HG03342 (cell line): ENCODE results near the gene SGK1.

Experiments
- ATAC-seq: cut with Tn5 transposase; IDR thresholded peaks from one replicate; pipeline ENCODE4 v1.9.1; 2021; ENCODE audit warnings: mild to moderate bottlenecking, moderate library complexity; ENCODE audit not compliant: unreplicated experiment

SGK1 gene

DNA sequence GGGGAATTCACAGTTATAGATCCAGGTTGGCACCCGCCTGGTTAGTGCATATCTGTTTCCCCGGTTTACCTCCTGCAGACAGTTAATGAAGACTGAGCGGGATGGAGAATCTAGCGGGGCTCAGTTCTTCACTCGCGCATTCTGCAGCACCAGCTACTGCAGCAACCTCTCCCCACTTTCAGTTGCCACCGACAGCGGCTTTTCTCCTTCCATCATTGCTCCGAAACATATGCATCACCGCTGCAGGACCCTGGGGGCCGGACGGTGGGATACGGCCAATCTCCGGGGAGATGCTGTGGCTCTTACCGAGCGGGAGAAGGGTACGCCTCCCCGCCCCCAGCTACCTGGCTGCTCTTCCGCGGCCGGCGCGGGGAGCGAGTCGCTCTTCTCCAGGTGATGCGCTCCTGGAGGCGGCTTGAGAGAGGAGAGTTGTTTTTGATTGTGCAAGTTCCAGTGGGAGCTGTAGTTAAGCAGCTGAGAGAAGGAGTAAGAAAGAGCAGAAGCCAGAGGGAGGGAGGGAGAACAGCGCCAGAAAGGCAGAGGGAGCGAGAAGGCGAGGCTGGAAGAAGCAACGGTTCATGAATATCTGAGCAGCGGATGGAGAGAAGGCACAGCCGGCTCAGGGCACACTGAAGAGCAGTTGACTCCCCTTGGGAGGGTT lies at the start of gene SGK1:
Gene SGK1, minus strand, starts transcription at position 642 of the 661 bp plus-strand sequence. CDS start 652 bp downstream, outside the sequence.
- ATAC-seq: no peak

DNA sequence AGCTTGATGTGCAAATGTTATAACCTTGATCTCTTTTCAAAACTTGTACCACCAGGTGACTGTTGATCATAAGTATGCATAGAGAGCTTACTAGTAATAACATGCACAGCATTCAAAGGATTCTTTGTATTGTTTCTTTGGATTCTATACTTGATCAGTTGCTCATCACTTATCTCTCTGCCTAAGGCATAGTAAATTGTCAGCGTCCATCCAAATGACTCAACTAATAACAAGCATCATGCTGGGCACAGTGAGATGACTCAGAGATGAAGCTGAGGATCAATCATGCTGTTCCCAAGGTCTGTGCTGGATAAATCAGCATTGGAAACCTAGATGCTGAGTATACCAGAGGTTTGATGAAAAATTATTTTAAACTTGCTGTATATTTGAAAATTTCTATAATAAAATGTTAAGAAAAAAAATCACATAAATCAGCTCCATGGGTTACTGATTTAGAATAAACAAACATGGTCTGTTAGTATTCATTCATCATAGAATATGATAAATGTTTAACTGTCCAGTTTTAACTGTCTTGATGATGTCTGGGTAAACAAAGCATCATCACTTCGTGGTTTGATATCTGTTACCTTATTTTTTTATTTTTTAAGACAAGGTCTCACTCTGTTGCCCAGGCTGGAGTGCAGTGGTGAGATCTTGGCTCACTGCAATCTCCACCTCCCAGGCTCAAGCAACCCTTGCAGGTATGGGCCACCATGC lies 45.6 kb upstream of the SGK1 start:
- no peak for ATAC-seq

DNA sequence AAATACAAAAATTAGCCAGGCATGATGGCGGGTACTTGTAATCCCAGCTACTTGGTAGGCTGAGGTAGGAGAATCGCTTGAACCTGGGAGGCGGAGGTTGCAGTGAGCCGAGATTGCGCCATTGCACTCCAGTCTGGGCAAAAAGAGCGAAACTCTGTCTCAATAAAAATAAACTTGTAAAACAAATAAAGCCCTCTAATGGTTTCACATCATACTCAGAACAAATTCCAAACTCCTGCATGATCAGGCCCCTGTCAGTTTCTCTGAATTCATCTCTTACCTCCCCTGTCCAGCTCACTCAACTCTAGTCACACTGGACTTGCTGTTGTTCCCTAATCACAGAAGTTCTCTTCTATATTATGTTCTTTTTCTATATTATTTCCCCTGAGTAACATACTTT lies 43.1 kb upstream of the SGK1 start:
- ATAC-seq: no peak

DNA sequence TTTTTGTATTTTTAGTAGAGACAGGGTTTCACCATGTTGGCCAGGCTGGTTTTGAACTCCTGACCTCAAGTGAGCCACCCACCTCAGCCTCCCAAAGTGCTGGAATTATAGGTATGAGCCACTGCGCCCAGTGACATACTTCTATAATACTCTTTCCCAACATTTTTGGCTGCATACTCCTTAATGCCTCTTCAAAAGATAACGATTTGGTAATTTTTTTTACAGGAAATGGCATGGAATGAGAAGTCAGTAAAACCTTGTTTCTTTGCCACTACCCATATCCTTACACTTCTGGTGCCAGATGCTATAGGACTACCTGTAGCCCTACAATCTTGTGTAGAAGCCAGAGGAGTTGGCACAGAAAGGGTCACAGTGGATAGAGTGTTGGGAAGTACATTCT lies 41.4 kb upstream of the SGK1 start:
- ATAC-seq: no peak

DNA sequence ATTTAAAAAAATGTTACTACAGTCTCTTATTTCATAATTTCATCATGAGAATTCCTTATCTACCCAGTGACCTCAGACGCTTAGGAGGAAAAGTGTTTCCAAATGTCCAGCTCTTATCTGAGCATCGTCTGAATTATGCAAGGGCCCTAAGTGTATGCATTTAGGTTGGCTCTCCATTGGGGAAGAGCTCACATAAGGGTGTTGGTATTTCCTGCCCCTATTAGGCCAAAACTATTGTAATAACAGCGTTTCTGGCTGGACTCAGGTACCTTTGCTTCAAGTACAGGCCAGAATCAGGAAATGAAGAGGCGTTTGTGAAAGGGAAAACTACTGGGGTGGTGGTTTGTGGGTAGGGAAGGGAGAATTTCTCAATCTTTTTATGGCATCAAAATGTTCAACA lies 40.4 kb upstream of the SGK1 start:
- ATAC-seq: no peak

DNA sequence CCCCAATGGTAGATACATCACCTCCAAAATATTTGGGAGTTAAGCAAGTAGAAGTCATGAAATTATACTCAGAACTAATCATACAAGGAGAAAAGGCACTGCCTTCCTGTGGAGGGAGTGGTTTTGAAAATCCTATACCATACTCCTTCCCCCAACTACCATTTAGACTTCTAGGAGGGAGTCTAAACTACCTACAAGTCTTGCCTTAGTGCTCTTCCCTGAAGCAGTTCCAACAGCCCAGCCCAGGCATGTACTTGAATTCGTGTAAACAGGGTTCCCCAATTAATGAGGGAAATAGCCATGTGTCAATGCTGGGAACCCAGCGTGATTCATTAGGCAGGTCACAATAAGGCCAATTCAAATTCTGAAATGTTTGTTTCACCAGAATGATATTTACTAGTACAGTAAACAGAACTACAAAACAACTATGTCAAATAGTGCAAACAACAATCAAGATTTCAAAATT lies 39.1 kb upstream of the SGK1 start:
- no peak for ATAC-seq

DNA sequence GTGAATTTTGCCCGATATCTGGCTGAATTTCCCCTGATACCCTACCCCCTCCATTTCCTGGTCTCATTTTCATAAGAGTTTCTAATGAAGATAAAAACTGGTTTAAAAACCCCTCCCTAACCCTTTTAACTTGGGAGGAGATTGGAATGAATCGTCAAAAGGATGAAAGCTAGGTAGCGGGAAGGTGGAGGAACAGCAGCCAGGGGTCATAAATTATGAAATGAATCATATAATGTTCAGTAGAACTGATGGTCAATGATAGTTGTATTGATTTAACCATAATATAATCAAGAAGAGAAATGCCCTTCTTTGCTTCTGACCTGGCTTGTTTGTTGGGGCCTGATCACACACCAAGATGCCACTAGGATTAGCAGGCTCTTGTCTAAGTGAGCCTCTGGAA lies 38.5 kb upstream of the SGK1 start:
- no peak for ATAC-seq

DNA sequence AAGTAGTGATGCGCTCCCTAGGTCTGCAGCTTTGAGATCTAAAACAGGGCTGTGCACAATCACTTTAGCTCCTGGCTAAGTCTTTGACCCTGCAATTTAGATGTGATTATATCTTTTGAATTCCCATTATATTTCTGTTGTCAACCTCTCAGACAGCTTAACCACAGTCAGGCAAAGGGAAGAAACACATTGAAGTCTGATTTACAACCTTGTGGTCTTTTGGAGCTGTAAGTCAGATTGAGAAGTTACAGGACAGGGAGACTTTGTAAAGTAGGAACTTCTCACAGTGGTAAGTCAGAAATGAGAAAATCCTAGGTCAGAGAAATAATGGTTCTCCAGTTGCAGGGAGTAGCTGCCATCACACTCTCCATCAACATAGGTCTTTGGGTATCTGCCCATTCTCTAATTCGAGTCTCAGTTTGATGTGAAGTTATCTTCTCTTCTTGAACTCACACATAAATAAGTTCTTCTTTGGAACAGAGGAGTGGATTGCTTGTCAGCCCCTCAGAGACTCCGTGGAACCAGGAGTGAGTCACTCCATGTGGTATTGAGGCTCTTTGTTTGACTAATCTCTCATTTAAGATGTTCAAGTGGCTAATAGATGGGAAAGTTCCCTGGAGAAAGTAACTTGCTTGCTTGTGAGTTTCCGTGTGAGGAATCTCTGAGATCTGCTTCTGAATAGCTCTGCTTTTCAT lies 35.0 kb upstream of the SGK1 start:
- ATAC-seq: no peak

DNA sequence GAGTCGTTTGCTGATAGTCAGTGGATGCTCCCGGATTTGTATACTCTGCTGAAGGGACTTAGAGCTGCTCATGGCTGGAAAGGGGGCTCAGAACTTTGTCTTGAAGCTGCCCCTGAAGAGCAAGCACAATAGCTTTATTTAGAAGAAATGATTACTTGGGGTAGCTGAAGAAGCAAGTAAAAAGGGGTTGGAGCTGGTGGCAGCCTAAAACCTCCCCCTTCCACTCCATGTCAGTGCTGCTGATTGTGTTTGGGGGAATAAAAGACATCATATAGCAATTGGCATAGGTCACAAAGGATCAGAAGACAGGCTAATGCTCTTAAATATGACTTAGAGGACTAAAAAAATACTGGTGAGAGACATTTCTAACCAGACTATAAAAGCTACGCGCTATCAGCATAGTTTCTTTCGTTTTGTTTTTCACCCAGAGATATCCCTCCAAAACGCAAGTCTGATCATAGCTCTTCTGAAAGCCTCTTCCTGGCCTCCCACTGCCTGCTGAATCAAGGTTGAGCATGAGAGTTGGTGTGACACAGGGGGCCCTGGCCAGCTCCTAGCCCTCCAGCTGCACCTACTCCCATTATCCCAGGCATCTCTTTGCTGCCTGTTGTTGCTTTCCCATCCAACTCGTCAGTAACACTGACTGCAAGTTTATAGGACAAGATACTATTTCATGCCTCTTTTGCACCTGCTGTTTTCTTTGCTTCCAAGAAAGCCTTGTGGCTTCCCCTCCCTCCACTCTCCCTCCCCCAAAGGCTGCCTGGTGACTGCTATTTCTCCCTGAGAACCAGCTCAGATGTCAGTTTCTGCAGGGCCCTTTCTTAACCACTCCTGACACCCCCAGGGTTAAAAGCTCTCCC lies 33.9 kb upstream of the SGK1 start:
- no peak for ATAC-seq

DNA sequence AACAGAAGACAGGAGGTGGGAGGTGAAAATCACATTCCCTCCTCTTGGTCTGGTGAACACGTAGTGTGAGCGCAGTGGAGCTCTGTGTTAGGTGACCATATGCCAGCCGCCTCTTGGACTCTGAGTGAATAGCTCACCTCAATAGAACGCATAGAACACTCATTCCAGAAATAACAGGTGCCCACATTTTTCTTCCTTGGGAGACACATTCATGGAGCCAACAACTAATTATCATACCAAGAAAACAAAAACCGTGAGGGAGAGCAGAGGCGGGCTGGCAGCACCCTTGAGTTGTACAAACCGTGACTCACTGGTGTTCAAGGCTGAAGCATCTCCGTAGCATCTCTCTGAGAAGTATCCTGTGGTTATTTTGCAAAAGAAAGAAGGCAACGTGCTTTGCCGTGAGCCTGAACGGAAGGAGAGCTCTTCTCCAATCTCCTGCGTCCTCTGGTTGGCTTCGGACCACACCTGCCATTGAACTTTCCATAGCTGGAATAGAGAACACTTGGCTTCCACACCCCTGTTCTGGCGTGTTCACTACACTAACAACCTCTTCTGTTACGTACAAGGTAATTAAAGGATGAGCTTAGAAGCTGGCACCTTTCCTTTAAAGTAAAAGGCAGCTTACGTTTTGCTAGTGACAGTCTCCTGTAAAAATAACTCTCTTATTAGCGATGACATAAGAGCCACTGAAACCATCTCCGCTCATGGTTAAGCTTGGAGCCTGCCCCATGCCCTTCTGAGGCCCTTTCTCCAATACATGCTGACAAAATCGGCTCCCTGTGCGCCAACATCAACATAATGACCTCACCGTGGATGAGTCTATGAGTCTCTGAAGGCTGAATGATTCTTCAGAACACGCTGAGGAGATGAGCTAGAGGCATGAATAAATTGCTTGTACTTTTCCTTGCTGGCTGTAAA lies 30.2 kb upstream of the SGK1 start:
- no peak for ATAC-seq

DNA sequence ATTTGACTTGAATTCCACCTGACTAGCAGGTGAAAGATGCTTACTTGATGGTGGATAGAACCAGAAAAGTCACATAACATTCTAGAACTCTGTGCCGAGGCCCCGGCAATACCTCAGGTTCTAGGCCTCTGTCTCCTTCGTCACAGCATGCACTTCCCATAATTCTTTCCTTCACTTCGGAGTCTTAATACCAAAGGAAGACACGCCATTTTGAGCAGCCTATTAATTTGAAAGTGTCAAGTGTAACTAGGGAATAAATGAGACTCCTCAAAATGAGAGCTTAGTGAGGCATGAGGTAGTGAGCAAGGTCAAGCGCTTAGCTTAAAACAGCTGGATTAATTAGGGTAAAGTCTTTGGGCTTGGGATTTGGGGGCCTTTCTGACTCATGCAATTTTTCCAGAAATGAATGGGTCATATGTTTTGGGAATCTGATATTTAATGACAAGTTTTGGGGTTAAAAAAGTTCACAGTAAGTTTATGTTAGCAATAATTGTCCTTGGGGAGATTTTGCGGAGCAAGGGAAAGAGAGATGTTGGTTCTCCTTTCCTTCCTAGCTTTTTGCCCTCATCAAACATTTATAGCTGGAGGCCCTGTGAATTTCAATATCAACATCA lies 29.1 kb upstream of the SGK1 start:
- no peak for ATAC-seq

DNA sequence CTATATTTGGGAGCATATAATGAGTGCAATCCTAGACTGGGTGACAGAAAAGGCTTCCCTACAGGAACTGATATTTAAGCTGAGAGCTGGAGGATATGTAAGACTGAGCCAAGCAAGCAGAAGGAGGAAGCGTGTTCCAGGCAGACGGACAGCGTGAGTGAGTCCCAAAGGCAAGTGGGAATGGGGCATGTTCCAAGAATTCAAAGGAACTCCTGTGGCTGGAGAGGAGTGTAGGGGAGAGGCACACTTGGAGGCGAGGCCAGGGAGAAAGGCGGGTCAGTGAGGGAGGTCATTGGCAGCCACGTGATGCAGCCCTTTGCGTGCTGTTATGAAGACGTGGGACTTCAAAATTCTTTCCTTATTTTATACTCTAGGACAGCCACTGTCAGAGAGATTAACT lies 27.9 kb upstream of the SGK1 start:
- ATAC-seq: no peak

DNA sequence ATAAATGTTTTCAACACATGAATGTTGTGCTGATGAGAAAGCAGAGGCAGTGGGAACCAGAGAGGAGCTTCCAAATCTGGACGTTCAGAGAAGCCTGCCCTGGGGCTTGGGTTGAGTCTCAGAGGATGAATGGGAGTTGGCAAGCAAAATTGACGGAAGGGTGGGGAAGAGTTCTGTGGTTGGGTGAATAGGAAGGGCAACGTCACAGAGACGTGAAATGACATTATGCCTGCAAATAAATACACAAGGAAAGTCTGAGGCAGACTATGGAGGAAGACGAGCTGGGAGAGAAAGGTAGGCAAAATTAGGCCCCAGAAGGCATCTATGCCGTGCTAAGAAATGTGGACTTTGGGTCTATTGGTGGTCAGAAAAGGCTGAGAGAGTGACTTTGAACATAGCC lies 25.2 kb upstream of the SGK1 start:
- ATAC-seq: no peak

DNA sequence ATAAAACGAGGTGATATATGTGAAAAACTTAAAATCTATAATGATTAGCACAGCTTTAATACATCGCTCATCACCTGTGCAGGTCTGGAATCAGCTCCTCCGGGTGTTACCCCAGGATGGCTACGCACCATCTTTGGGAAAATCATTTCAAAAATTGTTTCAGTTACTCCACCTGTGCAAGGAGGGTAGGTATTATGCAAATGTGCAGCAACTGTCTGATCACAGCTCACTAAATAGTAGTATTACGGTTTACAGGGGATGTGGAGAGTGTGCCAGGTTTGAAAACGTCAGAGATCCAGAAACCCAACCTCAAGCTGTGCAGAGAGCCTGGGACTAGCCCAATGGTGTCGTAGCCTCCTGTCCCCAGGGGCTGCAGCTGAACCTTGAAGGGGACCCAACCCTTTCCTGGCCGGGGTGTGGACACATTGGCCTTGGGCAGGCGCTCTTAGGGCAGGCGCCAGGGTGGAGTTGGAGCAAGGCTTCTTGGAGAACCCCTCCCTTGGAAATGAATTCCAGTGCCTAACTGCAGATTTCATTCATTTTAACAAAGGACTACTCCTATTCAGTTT lies 24.2 kb upstream of the SGK1 start:
- no peak for ATAC-seq

DNA sequence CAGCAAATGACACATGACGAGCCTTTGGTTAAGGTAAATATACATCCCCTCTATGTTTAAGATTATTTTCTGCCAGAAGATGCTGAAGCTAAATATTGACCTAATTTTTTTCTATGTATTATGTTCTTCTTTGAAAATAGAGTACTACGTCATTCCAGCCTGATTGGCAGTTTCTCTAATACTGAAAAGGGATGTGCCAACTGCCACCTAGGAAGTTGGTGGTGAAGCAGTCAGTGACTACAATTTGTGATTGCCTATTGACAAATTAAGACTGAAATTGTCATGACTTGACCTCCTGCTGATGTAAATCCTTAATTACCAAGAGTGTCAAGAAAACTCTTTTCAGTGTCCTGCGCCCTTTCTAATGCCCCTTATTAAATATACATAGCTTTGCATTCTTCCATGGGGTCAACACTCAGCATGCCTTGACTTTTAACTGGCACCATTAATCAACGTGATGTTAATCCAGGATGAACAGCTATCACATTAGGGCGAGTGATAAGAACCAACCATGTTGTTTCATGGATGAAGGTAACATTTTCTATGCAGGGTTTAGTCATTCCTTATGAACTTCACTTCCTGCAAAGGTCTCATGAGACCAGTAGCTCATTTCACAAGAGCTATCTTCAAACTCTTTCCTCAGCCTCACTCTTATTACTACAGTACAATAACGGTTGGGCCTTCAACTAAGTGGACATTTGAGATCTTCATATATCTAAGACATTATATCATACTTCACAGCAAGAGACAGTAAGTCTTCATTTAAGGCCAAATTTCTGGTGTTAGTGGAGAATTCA lies 22.5 kb upstream of the SGK1 start:
- no peak for ATAC-seq

DNA sequence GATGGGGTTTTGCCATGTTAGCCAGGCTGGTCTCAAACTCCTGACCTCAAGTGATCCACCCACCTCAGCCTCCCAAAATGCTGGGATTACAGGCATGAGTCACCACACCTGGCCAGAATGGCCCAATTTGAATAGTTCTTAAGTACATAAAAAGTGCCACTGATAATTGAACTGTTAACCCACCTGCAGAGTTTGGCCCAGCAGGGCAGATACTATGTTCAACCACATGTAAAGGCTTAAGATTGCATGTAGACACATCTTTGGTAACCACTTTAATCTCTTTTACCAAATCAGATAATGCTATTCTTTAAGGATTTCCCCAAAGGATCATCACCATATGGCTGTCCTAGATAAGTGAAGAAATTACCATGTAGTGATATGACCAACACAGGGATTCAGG lies 21.3 kb upstream of the SGK1 start:
- ATAC-seq: no peak

DNA sequence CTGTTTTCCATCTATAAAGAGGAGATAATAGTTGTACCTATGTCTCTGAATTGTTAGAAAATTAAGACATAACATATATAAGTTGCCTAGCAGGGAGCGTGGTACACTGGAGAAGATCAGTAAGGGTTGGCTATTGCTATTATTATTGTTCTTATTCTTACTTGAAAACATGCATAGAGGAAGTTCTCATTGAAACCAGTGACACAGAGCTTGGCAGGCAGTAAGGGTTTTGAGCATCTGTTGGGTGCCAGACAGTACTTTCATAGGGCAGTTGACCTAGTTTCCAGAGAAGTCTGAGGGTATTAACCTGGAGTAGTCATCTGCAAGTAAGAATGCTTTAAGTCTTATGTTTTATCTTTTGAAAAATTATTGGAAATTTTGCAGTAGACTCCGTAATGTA lies 13.3 kb upstream of the SGK1 start:
- no peak for ATAC-seq

DNA sequence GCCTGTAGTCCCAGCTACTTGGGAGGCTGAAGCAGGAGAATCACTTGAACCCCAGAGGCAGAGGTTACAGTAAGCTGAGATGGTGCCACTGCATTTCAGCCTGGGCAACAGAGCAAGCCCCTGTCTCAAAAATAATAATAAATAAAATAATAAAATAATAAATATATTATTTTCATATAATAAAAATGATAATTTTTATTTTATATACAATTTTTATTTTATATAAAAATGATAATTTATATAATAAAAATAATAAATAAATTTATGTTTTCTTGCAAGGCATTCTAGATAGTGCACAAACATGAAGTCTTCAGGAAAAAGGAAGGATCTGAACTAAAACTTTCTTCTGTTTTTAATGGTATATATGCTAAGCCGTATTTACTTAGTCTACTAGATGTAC lies 12.6 kb upstream of the SGK1 start:
- no peak for ATAC-seq

DNA sequence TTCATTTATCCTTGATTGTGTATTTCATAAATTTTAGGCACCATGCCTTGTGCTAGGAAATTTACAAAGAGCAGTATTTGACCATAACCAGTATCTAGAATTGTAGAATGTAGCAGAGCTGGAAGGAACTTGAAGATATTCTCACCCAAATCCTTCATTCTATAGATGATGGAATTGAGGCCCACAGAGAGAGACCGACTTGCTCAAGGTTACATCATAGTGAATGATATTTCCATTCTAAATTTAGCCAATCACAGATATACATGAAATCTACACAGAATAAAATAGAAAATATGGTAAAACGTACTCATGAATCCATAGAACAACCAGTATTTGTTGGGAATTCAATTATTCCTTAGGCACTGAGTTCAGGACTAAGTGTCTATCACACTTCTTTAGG lies 10.9 kb upstream of the SGK1 start:
- ATAC-seq: no peak
